Heart left ventricle (tissue), 16 donors: Measurements from ENCODE around the gene MYO16. TPM values are rescaled to one million over a fixed set of nuclear protein-coding genes. Genes with fewer than 3 reads are reported as not detected.

ENCODE experiments used
- ATAC-seq, 4 donors: fragments of 200-7000 bp; cut with Tn5 transposase; one replicate each; pipeline ENCODE4 v1.9.1; 2020 to 2022; ENCODE audit warnings: moderate library complexity in 4 of 4, mild to moderate bottlenecking in 3 of 4, moderate number of reproducible peaks in 1 of 4
- DNase-seq, 5 donors: peaks; one replicate each; pipeline ENCODE4 v3.0.0-alpha.2; 2020
- H3K27ac ChIP-seq, 12 donors: fragments of 200-600 bp; sonication (generic) in 4 of 12; one replicate each; pipeline versions ENCODE4 v1.5.0 to v1.8.0; 2016 to 2022; ENCODE audit warnings: mild to moderate bottlenecking in 2 of 12
- H3K27me3 ChIP-seq, 9 donors: fragments of 200-600 bp; sonication (generic) in 2 of 9; one replicate each; pipeline versions ENCODE4 v1.5.1 to v1.8.0; 2016 to 2022; ENCODE audit warnings: mild to moderate bottlenecking in 3 of 9
- H3K36me3 ChIP-seq, 9 donors: fragments of 200-600 bp; sonication (generic) in 2 of 9; one replicate each; pipeline versions ENCODE4 v1.5.0 to v1.8.0; 2018 to 2022; ENCODE audit warnings: mild to moderate bottlenecking in 2 of 9
- H3K4me1 ChIP-seq, 12 donors: fragments of 200-600 bp; sonication (generic) in 4 of 12; one replicate each; pipeline versions ENCODE4 v1.5.0 to v1.8.0; 2016 to 2022; ENCODE audit warnings: mild to moderate bottlenecking in 3 of 12
- H3K4me3 ChIP-seq, 12 donors: fragments of 200-600 bp; sonication (generic) in 4 of 12; one replicate each; pipeline versions ENCODE4 v1.5.0 to v1.8.0; 2017 to 2022; ENCODE audit warnings: mild to moderate bottlenecking in 9 of 12, moderate library complexity in 4 of 12
- H3K9me3 ChIP-seq, 12 donors: fragments of 200-600 bp; sonication (generic) in 4 of 12; one replicate each; pipeline versions ENCODE4 v1.5.0 to v1.8.0; 2016 to 2022; ENCODE audit warnings: mild to moderate bottlenecking in 1 of 12
- POLR2A ChIP-seq, 2 donors: fragments of 450-650 bp; IDR thresholded peaks; one replicate each; pipeline ENCODE4 v1.6.1; 2017; ENCODE audit warnings: antibody characterized with exemption in 2 of 2, mild to moderate bottlenecking in 2 of 2, moderate library complexity in 2 of 2
- WGBS, 4 donors: extraction: QIAGEN DNeasy Blood & Tissue Kit in 2 of 4; methylation state at CpG; one replicate each; pipeline versions ENCODE4 v1.1.5 to v1.1.7; 2013 to 2018; 5-methylcytosine and 5-hydroxymethylcytosine counted together
- intact Hi-C, 10 donors: fragments of 100-400 bp; cut with DNase I; formaldehyde crosslinking; loops; one replicate each; pipeline versions ENCODE4 v1.11.1 to v1.14.2; 2022
- polyA plus RNA-seq, 2 donors: library from polyadenylated mRNA; stranded (reverse); fragments of 200-250 nt; gene quantifications; one replicate each; pipeline ENCODE4 v1.2.3, GENCODE V29; 2013
- total RNA-seq, 9 donors: library from RNA; depleted of rRNA in 2 of 9; stranded (reverse); fragments of >200 nt in 2 of 9; fragmentation: NEBNext Ultra II Directional in 3 of 9; extraction: Animal tissue kit (Norgen Biotek cat#: 25700) in 3 of 9; gene quantifications; one replicate each; pipeline versions ENCODE4 v1.1.0 to v1.2.4, GENCODE V29; 2016 to 2023
- TF ChIP-seq, protein P1 (sequence below), 12 donors: fragments of 200-600 bp; sonication (generic) in 4 of 12; IDR thresholded peaks; one replicate each; pipeline versions ENCODE4 v1.5.0 to v1.8.0; 2018 to 2022; ENCODE audit warnings: antibody characterized with exemption in 12 of 12, mild to moderate bottlenecking in 5 of 12
- donor health status: ischemic (EF 13 %, LVEDD 7.1; RV severe dilation, severe dysfunction).
- donor health status: healthy with polysubstance abuse.
- donor health status: DM: no; HTN: yes; CAD: no.
- donor health status: DM: no; HTN: no; CAD: no.
- donor health status: ischemic (EF 25% LVEDD 6.9; RV normal size, moderate dysfunction).
- donor health status: ischemic (EF 25% LVEDD 5.7; RV mildly dilated, moderate dysfunction).
- donor health status: healthy.
- donor health status: DM: yes; HTN: yes; CAD: no.
- donor health status: ischemic (EF 35%, LVEDD 5.7; RV mildly dilated, moderate dysfunction).
- donor health status: nonischemic (EF 11% LVEDD 7.7; RV severe dilation, severe dysfunction).
- donor health status: DM: yes; HTN: yes; CAD: no.
- donor health status: PGD.
- donor health status: ischemic (EF 29% LVEDD 5.4; RV normal size, mild dysfunction).
- donor health status: nonischemic (EF 23%, LVEDD 6.1; RV moderate dilation, normal function).

The MYO16 gene
- total and polyA plus RNA-seq, 11 donors: 0.16 to 5.2 (median 0.81) TPM

DNA sequence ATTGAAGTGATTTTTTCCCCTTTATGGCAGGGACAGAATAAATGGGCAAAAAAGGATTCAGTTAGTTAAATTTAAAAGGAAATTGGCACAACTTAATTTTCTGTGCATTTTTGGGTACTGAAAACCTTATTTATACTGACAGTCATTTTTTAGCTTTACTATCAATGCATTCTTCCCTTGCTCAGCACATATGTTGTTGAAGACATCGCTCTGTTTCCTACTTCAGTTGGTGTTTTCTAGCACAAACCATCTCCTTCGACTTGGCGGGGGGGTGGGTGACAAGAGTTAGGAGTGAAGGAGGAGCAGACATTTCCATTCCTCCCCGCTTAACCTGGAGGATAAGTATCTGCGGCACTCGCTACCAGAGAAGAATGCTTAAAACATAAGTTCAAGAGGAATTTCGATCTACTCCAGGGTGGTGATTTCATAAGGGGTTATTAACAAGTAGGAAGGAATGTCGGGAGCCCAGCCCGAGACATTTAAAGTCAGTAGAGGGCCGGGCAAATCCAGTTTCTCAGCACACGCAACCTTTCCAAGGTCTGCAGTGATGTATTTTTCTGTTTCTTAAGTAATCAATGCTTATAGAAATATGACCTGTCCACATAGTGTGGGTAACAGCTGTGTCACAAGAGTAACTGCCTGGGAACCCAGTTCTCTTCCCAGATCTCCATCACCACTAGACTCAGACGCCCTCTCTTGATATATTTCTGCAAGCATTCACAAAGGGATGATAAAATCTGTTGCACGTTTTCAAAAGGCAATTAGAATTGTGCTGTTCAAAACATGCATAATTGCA is 525.8 kb downstream of the MYO16 start:
- ATAC-seq (no peak), DNase-seq (no peak)
- H3K4me3 ChIP-seq: no peak overlapping the region
- H3K9me3 ChIP-seq: no peaks in the 10 kb centered on the region
- TF ChIP-seq POLR2A (IDR thresholded peaks at IDR 0.05): no peak
- TF ChIP-seq, protein P1, sequence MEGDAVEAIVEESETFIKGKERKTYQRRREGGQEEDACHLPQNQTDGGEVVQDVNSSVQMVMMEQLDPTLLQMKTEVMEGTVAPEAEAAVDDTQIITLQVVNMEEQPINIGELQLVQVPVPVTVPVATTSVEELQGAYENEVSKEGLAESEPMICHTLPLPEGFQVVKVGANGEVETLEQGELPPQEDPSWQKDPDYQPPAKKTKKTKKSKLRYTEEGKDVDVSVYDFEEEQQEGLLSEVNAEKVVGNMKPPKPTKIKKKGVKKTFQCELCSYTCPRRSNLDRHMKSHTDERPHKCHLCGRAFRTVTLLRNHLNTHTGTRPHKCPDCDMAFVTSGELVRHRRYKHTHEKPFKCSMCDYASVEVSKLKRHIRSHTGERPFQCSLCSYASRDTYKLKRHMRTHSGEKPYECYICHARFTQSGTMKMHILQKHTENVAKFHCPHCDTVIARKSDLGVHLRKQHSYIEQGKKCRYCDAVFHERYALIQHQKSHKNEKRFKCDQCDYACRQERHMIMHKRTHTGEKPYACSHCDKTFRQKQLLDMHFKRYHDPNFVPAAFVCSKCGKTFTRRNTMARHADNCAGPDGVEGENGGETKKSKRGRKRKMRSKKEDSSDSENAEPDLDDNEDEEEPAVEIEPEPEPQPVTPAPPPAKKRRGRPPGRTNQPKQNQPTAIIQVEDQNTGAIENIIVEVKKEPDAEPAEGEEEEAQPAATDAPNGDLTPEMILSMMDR (IDR thresholded peaks at IDR 0.05): no peak
- no peaks in the 10 kb centered on the region for H3K36me3 ChIP-seq
- WGBS, 4 donors: 81 to 87% (median 84%) methylated on average over 13 of the region's 13 CpGs
- H3K4me1 ChIP-seq: peaks cover 0 to 8% (median 0%) of the 10 kb centered on the region in 12 donors
- peak overlapping the region in 1 of 12 donors; percentile 57 for H3K27ac ChIP-seq
- intact Hi-C loops: no loop called here
- no peaks in the 10 kb centered on the region for H3K27me3 ChIP-seq

DNA sequence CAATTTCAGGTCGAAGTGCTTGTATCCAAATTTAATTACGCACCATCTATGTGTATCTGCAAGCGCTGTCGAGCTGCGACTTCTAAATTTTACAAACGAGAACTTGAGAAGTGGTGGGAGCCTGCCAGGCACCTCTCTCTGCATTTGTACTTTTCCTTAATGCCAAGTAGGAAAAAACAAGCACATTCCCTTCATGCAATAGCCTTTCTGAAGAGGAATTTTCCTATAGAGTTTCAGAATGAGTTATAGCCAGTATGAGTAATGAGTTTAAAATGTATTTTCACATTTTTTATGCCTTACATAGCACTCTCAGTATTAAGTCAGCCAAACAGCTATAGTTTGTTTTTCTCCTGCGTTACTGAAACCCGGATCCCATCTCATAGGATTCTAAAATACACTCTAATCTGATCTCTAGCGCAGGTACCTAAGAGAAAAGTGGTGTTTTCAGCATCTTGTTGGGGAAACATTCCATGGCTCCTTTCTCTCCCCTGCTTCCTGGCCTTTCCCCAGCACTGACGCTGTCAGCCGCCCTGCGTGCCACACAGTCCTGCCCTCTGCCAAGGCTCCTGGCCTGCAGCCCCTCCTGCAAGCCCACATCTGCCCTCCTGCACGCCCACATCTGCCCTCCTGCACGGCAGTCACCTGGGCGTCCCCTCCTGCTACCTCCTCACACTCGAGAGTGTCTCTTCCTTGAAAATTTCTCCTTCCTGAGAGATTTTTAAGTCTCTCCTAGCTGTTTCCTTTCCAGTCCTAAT is 526.9 kb downstream of the MYO16 start:
- H3K4me1 ChIP-seq: peaks cover 0 to 8% (median 0%) of the 10 kb centered on the region in 12 donors
- no peak for TF ChIP-seq POLR2A (IDR thresholded peaks at IDR 0.05)
- TF ChIP-seq, protein P1 (IDR thresholded peaks at IDR 0.05): no peak
- H3K27ac ChIP-seq: peak overlapping the region in 4 of 12 donors; percentile 8 to 57 (median 52)
- H3K4me3 ChIP-seq: peak overlapping the region in 1 of 12 donors; percentile 3
- DNase-seq (peak in 2 of 5 donors; percentile 38 to 53), ATAC-seq (peak; percentile 66 to 89 (median 80))
- H3K9me3 ChIP-seq: no peaks in the 10 kb centered on the region
- H3K36me3 ChIP-seq: no peaks in the 10 kb centered on the region
- intact Hi-C loops: no loop called here
- no peaks in the 10 kb centered on the region for H3K27me3 ChIP-seq
- WGBS, 4 donors: 53 to 64% (median 58%) methylated on average over 16 of the region's 16 CpGs

DNA sequence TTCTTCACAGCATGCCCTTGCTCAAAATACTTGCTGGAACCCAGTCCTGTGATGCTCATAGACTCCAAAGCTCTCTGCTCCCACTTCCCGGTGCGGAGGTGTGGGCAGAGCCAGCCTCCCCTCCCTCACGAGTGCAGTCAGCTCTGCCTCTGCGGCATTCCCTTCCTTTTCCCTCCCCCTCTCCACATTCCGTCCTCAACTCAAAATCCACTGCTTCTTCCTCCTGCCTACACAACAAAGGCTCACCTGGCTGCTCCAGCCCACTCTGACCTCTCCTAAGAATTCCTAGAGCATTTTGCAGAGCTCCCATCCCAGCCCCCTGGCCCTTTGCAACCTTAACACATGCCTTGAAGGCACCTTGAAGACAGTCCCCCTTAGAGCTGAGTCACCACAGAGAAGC is 527.9 kb downstream of the MYO16 start:
- no peak overlapping the region for H3K4me3 ChIP-seq
- peaks cover 0 to 8% (median 0%) of the 10 kb centered on the region in 12 donors for H3K4me1 ChIP-seq
- no peak for TF ChIP-seq POLR2A (IDR thresholded peaks at IDR 0.05)
- TF ChIP-seq, protein P1 (IDR thresholded peaks at IDR 0.05): no peak
- ATAC-seq (no peak), DNase-seq (no peak)
- H3K27ac ChIP-seq: no peak overlapping the region
- H3K36me3 ChIP-seq: no peaks in the 10 kb centered on the region
- WGBS, 4 donors: 60 to 81% (median 67%) methylated on average over 5 of the region's 5 CpGs
- intact Hi-C loops: no loop called here
- no peaks in the 10 kb centered on the region for H3K9me3 ChIP-seq
- H3K27me3 ChIP-seq: no peaks in the 10 kb centered on the region

DNA sequence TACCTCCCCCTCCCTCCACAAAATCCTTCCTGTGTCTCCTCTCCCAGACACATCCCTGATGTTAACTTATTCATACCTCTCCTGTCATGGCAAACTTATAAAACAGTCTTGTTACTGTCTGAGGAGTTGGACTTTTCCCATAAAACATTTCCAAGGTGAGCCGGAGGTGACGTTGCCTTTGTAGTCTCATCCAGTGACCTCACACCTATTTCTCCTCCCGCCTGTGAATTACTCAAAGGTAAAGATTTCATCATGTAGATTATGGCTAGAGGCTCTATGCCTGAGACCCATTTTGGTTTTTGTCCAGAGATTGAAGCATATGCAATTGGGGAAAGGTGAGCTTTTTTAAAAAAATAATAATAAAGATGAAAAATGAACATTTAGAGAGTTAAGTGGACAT is 529.0 kb downstream of the MYO16 start:
- H3K36me3 ChIP-seq: no peaks in the 10 kb centered on the region
- TF ChIP-seq, protein P1 (IDR thresholded peaks at IDR 0.05): no peak
- TF ChIP-seq POLR2A (IDR thresholded peaks at IDR 0.05): no peak
- DNase-seq (no peak), ATAC-seq (no peak)
- H3K9me3 ChIP-seq: no peaks in the 10 kb centered on the region
- WGBS, 4 donors: 90 to 95% (median 92%) methylated on average over 3 of the region's 3 CpGs
- intact Hi-C loops: no loop called here
- no peaks in the 10 kb centered on the region for H3K27me3 ChIP-seq
- H3K4me1 ChIP-seq: peaks cover 0 to 8% (median 0%) of the 10 kb centered on the region in 12 donors
- no peak overlapping the region for H3K4me3 ChIP-seq
- no peak overlapping the region for H3K27ac ChIP-seq
